ENCODE data around the gene RNPS1.

DNA sequence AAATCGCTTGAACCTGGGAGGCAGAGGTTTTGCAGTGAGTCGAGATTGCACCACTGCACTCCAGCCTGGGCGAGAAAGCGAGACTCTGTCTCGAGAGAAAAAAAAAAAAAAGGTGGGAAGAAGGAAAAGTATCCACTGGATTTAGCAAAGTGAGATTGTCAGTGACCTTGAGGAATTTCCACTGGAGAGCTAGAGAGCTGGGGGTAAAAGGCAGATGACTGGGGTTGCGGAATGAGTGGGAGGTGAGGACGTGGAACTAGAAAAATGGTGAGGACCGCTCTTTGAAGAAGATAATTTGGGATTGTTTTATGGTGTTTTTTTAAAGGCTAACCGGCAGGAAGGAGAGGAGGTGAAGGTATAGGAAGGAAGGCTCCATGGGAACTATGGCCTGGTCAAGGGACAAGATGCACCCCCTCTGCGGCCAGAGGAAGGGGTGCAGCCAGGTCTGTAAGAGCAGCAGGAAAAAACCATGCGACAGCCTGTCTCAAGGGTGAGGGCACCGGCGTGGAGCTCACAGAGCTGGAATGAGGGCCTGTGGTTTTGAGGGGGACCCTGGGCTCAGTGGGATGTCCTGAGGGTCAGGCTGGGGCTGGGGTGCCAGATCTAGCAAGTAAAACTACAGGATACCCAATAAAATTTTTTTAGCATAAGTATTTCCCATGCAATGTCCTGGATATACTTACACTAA, 63.4 kb downstream of the RNPS1 start:
- TF ChIP-seq, protein P1, sequence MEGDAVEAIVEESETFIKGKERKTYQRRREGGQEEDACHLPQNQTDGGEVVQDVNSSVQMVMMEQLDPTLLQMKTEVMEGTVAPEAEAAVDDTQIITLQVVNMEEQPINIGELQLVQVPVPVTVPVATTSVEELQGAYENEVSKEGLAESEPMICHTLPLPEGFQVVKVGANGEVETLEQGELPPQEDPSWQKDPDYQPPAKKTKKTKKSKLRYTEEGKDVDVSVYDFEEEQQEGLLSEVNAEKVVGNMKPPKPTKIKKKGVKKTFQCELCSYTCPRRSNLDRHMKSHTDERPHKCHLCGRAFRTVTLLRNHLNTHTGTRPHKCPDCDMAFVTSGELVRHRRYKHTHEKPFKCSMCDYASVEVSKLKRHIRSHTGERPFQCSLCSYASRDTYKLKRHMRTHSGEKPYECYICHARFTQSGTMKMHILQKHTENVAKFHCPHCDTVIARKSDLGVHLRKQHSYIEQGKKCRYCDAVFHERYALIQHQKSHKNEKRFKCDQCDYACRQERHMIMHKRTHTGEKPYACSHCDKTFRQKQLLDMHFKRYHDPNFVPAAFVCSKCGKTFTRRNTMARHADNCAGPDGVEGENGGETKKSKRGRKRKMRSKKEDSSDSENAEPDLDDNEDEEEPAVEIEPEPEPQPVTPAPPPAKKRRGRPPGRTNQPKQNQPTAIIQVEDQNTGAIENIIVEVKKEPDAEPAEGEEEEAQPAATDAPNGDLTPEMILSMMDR (IDR thresholded peaks at IDR 0.05; ENCODE audit: extremely low read depth in 1 of 2, insufficient read depth in 1 of 2, low read depth in 1 of 2, low read length in 2 of 2): no peak
- TF ChIP-seq POLR2AphosphoS5 (IDR thresholded peaks at IDR 0.05; ENCODE audit: insufficient read depth, low read depth, low read length) (no peak), FOS (IDR thresholded peaks at IDR 0.05; ENCODE audit: borderline replicate concordance, insufficient read depth, low read length) (no peak), POLR2A (IDR thresholded peaks at IDR 0.05; ENCODE audit: low read depth, low read length) (no peak), EZH2 (IDR thresholded peaks at IDR 0.05; ENCODE audit: borderline replicate concordance, low read depth, low read length, severe bottlenecking) (no peak), MYC (IDR thresholded peaks at IDR 0.05; ENCODE audit: low read depth, low read length) (no peak), MAX (IDR thresholded peaks at IDR 0.05; ENCODE audit: insufficient read depth, insufficient read length) (no peak)

All from endothelial cell of umbilical vein (primary cell).